CD14-positive monocyte (primary cell): ENCODE measurements around the gene GMFB. TPM values are rescaled to one million over a fixed set of nuclear protein-coding genes. Genes with fewer than 3 reads are reported as not detected.
A peak's percentile ranks its signal among the peaks of the same experiment; 100 is the strongest.

Experiments used
- DNase-seq, 3 donors: peaks; one replicate each; pipeline ENCODE4 v3.0.0-alpha.2; 2011 to 2022
- H2AFZ ChIP-seq: 2 replicates; pipeline ENCODE4 v1.6.0; 2012; ENCODE audit warnings: mild to moderate bottlenecking, low read depth, low read length, inconsistent platforms; ENCODE audit not compliant: insufficient read depth, poor library complexity, severe bottlenecking
- H3K27ac ChIP-seq, 2 donors: 1 replicate in 1 of 2; 2 replicates in 1 of 2; pipeline ENCODE4 v1.5.1; 2012 to 2013; ENCODE audit warnings: low read length in 2 of 2, control low read depth in 1 of 2, inconsistent platforms in 1 of 2, low read depth in 1 of 2, mild to moderate bottlenecking in 1 of 2
- H3K27me3 ChIP-seq, 2 donors: one replicate each; pipeline versions ENCODE4 v1.6.0 to v1.6.1; 2011 to 2013; ENCODE audit warnings: low read length in 2 of 2; ENCODE audit not compliant: control insufficient read depth in 2 of 2, insufficient read depth in 2 of 2
- H3K36me3 ChIP-seq, 2 donors: replicated peaks in 1 of 2; 1 replicate in 1 of 2; 2 replicates in 1 of 2; pipeline versions ENCODE4 v1.5.1 to v1.6.1; 2012 to 2013; ENCODE audit warnings: low read length in 2 of 2, control low read depth in 1 of 2, inconsistent platforms in 1 of 2, mild to moderate bottlenecking in 1 of 2; ENCODE audit not compliant: insufficient read depth in 2 of 2, control insufficient read depth in 1 of 2
- H3K4me1 ChIP-seq, 2 donors: 1 replicate in 1 of 2; 2 replicates in 1 of 2; pipeline versions ENCODE4 v1.5.1 to v1.6.1; 2012 to 2013; ENCODE audit warnings: low read length in 2 of 2, control low read depth in 1 of 2, inconsistent platforms in 1 of 2, mild to moderate bottlenecking in 1 of 2, moderate library complexity in 1 of 2; ENCODE audit not compliant: insufficient read depth in 2 of 2, control insufficient read depth in 1 of 2
- H3K4me2 ChIP-seq: replicated peaks from 2 replicates; pipeline ENCODE3; 2012; ENCODE audit warnings: low read length, moderate library complexity, mild to moderate bottlenecking; ENCODE audit not compliant: poor library complexity, severe bottlenecking; ENCODE audit errors: extremely low read depth
- H3K4me3 ChIP-seq, 3 experiments: fragments of 200-600 bp in 1 of 3; sonication (generic) in 1 of 3; replicated peaks in 1 of 3; 1 replicate in 2 of 3; 2 replicates in 1 of 3; pipeline ENCODE4 v1.5.1; 2011 to 2013; ENCODE audit warnings: low read length in 3 of 3, mild to moderate bottlenecking in 3 of 3, control low read depth in 2 of 3, low read depth in 2 of 3, inconsistent platforms in 1 of 3, moderate library complexity in 1 of 3
- H3K79me2 ChIP-seq: 2 replicates; pipeline ENCODE4 v1.6.0; 2012; ENCODE audit warnings: mild to moderate bottlenecking, control low read depth, inconsistent platforms, low read length, moderate library complexity; ENCODE audit not compliant: insufficient read depth
- H3K9ac ChIP-seq: 2 replicates; pipeline ENCODE4 v1.6.0; 2017; ENCODE audit warnings: low read length, mild to moderate bottlenecking; ENCODE audit not compliant: insufficient read depth, poor library complexity, severe bottlenecking
- H3K9me3 ChIP-seq, 2 donors: replicated peaks in 1 of 2; 1 replicate in 1 of 2; 2 replicates in 1 of 2; pipeline versions ENCODE4 v1.5.1 to v1.6.1; 2012 to 2013; ENCODE audit warnings: low read length in 2 of 2, control low read depth in 1 of 2; ENCODE audit not compliant: control insufficient read depth in 1 of 2, insufficient read depth in 1 of 2
- H4K20me1 ChIP-seq: 2 replicates; pipeline ENCODE4 v1.6.0; 2012; ENCODE audit warnings: mild to moderate bottlenecking, low read length, control low read depth, moderate library complexity; ENCODE audit not compliant: insufficient read depth
- H3K27ac Mint-ChIP-seq, 7 donors: one replicate each; pipeline ENCODE4 v1.8.0; 2020; ENCODE audit warnings: mild to moderate bottlenecking in 7 of 7, mixed read lengths in 7 of 7, moderate library complexity in 6 of 7, inconsistent platforms in 2 of 7
- H3K27me3 Mint-ChIP-seq, 3 donors: one replicate each; pipeline ENCODE4 v1.8.0; 2021 to 2022; ENCODE audit warnings: low read depth in 3 of 3, mild to moderate bottlenecking in 3 of 3, mixed read lengths in 3 of 3, moderate library complexity in 3 of 3, inconsistent platforms in 1 of 3
- H3K36me3 Mint-ChIP-seq, 2 donors: one replicate each; pipeline ENCODE4 v1.8.0; 2020; ENCODE audit warnings: mixed read lengths in 2 of 2, inconsistent platforms in 1 of 2, mild to moderate bottlenecking in 1 of 2
- H3K4me1 Mint-ChIP-seq: one replicate; pipeline ENCODE4 v1.8.0; 2020; ENCODE audit warnings: mild to moderate bottlenecking, mixed read lengths
- H3K4me3 Mint-ChIP-seq, 2 donors: one replicate each; pipeline ENCODE4 v1.8.0; 2020; ENCODE audit warnings: mild to moderate bottlenecking in 2 of 2, mixed read lengths in 2 of 2, moderate library complexity in 1 of 2
- H3K9me3 Mint-ChIP-seq, 7 donors: one replicate each; pipeline ENCODE4 v1.8.0; 2020 to 2022; ENCODE audit warnings: mixed read lengths in 7 of 7, mild to moderate bottlenecking in 6 of 7, moderate library complexity in 6 of 7, inconsistent platforms in 2 of 7
- WGBS: methylation state at CpG from one replicate; pipeline ENCODE4 v1.1.5; 2013; ENCODE audit warnings: missing lambda C conversion rate; ENCODE audit not compliant: insufficient coverage; 5-methylcytosine and 5-hydroxymethylcytosine counted together
- intact Hi-C, 2 donors: fragments of 100-400 bp; cut with micrococcal nuclease; formaldehyde crosslinking; loops; one replicate each; pipeline versions ENCODE4 v1.15.0 to v1.15.1; 2023
- polyA plus RNA-seq, 3 donors: library from polyadenylated mRNA; depleted of rRNA in 1 of 3; unstranded in 2 of 3; stranded (reverse) in 1 of 3; fragments of 300-500 nt in 2 of 3; fragments of >200 nt in 1 of 3; fragmentation: Illumina TruSeq in 2 of 3; gene quantifications; 1 replicate in 2 of 3; 2 replicates in 1 of 3; pipeline ENCODE4 v1.2.3, GENCODE V29; 2012 to 2021
- TF ChIP-seq, protein P1 (sequence below): fragments of 200-600 bp; IDR thresholded peaks from one replicate; pipeline ENCODE4 v1.8.0; 2022; ENCODE audit warnings: antibody characterized with exemption, mild to moderate bottlenecking

Gene GMFB
- polyA plus RNA-seq, 3 donors = 10.8 to 41.1 (median 26.1) TPM

DNA sequence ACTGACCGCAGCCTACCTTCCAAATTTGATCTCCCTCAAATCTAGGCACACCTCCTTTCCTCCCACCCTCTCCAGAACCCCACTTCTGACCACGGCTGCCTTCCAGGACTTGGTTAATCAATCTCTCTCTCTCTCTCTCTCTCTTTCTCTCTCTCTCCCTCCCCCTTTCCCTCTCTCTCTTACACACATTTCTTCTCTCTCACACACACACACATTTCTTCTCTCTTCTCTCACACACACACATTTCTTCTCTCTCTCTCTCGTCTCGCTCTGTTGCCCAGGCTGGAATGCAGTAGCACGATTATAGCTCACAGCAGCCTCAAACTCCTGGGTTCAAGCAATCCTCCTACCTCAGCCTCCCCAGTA, 521 bp upstream of the GMFB start:
- Mint-ChIP-seq H3K27ac (peak overlapping the region; percentile 88 to 95 (median 91)), H3K4me3 (peak overlapping the region; percentile 86 to 90), H3K4me1 (peaks cover 64% of the 10 kb centered on the region), H3K27me3 (peaks cover 0 to 2% (median 0%) of the 10 kb centered on the region in 3 donors), H3K36me3 (peaks cover 2 to 16% of the 10 kb centered on the region in 2 donors), H3K9me3 (peaks cover 0 to 3% (median 0%) of the 10 kb centered on the region in 7 donors)
- peak overlapping the region; percentile 70 to 90 (median 73) for H3K4me3 ChIP-seq
- peaks cover 7% of the 10 kb centered on the region for H4K20me1 ChIP-seq
- H3K9ac ChIP-seq = peak overlapping the region; percentile 92
- no peaks in the 10 kb centered on the region for H3K27me3 ChIP-seq
- peak overlapping the region; percentile 81 to 93 for H3K27ac ChIP-seq
- peaks cover 41 to 57% of the 10 kb centered on the region in 2 donors for H3K4me1 ChIP-seq
- H3K79me2 ChIP-seq = peaks cover 55% of the 10 kb centered on the region
- H3K4me2 ChIP-seq = peak overlapping the region; percentile 97
- no peaks in the 10 kb centered on the region for H3K36me3 ChIP-seq
- peak overlapping the region; percentile 92 for H2AFZ ChIP-seq
- WGBS = 39% methylated on average over 4 of the region's 5 CpGs
- TF ChIP-seq, protein P1, sequence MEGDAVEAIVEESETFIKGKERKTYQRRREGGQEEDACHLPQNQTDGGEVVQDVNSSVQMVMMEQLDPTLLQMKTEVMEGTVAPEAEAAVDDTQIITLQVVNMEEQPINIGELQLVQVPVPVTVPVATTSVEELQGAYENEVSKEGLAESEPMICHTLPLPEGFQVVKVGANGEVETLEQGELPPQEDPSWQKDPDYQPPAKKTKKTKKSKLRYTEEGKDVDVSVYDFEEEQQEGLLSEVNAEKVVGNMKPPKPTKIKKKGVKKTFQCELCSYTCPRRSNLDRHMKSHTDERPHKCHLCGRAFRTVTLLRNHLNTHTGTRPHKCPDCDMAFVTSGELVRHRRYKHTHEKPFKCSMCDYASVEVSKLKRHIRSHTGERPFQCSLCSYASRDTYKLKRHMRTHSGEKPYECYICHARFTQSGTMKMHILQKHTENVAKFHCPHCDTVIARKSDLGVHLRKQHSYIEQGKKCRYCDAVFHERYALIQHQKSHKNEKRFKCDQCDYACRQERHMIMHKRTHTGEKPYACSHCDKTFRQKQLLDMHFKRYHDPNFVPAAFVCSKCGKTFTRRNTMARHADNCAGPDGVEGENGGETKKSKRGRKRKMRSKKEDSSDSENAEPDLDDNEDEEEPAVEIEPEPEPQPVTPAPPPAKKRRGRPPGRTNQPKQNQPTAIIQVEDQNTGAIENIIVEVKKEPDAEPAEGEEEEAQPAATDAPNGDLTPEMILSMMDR = no peak
- DNase-seq = no peak
- intact Hi-C loops = loop anchor here (5.0 kb wide), 3 partner anchors 37 to 92 kb away; partner anchors contain the start of gene CDKN3 (in 1 of the 2)
- no peaks in the 10 kb centered on the region for H3K9me3 ChIP-seq

DNA sequence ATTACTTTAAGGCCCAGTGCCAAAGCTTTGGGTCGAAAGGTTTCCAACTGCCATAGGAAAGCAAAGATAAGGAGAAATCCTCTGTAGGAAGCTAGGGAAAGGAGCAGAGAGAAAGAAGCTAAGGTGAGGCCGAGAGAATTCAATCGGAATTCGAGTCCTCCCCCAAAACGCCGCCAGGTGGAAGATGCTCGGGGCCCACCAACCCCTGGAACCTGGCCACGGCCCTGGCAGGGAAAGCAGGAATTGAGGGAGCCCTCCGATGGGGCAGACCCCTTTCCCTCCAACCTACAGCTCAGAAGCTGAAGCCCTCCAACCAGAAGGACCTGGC, 498 bp downstream of the GMFB start:
- Histone ChIP-seq H3K27me3 (no peaks in the 10 kb centered on the region), H3K9me3 (no peaks in the 10 kb centered on the region), H3K4me3 (peak overlapping the region; percentile 70 to 90 (median 73)), H3K36me3 (peaks cover 0 to under 1% of the 10 kb centered on the region in 2 donors), H2AFZ (peak overlapping the region; percentile 92), H3K4me1 (peaks cover 49 to 67% of the 10 kb centered on the region in 2 donors), H4K20me1 (peaks cover 18% of the 10 kb centered on the region), H3K9ac (peak overlapping the region; percentile 92), H3K79me2 (peaks cover 65% of the 10 kb centered on the region), H3K4me2 (peak overlapping the region; percentile 97), H3K27ac (peak overlapping the region; percentile 81 to 93)
- H3K27ac Mint-ChIP-seq = peak overlapping the region; percentile 88 to 95 (median 93)
- peaks cover 3 to 16% of the 10 kb centered on the region in 2 donors for H3K36me3 Mint-ChIP-seq
- peaks cover 70% of the 10 kb centered on the region for H3K4me1 Mint-ChIP-seq
- peaks cover 0 to 3% (median 0%) of the 10 kb centered on the region in 7 donors for H3K9me3 Mint-ChIP-seq
- peak overlapping the region; percentile 86 to 92 for H3K4me3 Mint-ChIP-seq
- DNase-seq = no peak
- intact Hi-C loops = loop anchor here (5.0 kb wide), 3 partner anchors 36 to 91 kb away; partner anchors contain the start of gene CDKN3 (in 1 of the 2)
- 3% methylated on average over 3 of the region's 9 CpGs for WGBS
- TF ChIP-seq, protein P1 = no peak
- H3K27me3 Mint-ChIP-seq = peaks cover 0 to 2% (median 0%) of the 10 kb centered on the region in 3 donors
